Chondrocyte (in vitro differentiated cells): ENCODE measurements around the gene ERLIN1. TPM values are rescaled to one million over a fixed set of nuclear protein-coding genes. Genes with fewer than 3 reads are reported as not detected.

Experiments
- DNase-seq: peaks from one replicate; pipeline ENCODE4 v3.0.0; 2021; ENCODE audit warnings: mixed read lengths, low spot score
- H3K27ac Mint-ChIP-seq: one replicate; pipeline ENCODE4 v1.8.0; 2021; ENCODE audit warnings: mild to moderate bottlenecking, moderate library complexity, mixed read lengths; ENCODE audit not compliant: unreplicated experiment
- H3K27me3 Mint-ChIP-seq: 2 replicates; pipeline ENCODE4 v1.8.0; 2021; ENCODE audit warnings: low read depth, mixed read lengths
- H3K36me3 Mint-ChIP-seq: 2 replicates; pipeline ENCODE4 v1.8.0; 2021; ENCODE audit warnings: low read depth, mixed read lengths
- H3K4me1 Mint-ChIP-seq: 2 replicates; pipeline ENCODE4 v1.8.0; 2021; ENCODE audit warnings: low read depth, mild to moderate bottlenecking, mixed read lengths
- H3K4me3 Mint-ChIP-seq: one replicate; pipeline ENCODE4 v1.8.0; 2021; ENCODE audit warnings: mild to moderate bottlenecking, moderate library complexity, mixed read lengths; ENCODE audit not compliant: unreplicated experiment
- H3K9me3 Mint-ChIP-seq: 2 replicates; pipeline ENCODE4 v1.8.0; 2021; ENCODE audit warnings: low read depth, mixed read lengths
- long read RNA-seq: library from polyadenylated mRNA; stranded (forward); transcript quantifications from one replicate; pipeline ENCODE4 v2.0.0, GENCODE V29; 2021
- total RNA-seq: library from RNA; stranded (reverse); gene quantifications from 3 replicates; pipeline ENCODE4 v1.2.1, GENCODE V29; 2021
- TF ChIP-seq, protein P1 (sequence below): fragments of 200-600 bp; sonication (generic); IDR thresholded peaks from 2 replicates; pipeline ENCODE4 v1.5.0; 2021; ENCODE audit warnings: antibody characterized with exemption, mild to moderate bottlenecking, moderate library complexity

The ERLIN1 gene
- total RNA-seq, result 27.7 to 45.0 TPM (median 28.2 TPM) in 3 replicates
- long read RNA-seq, full-length matches to known transcripts, result 69 of 92 reads
- long read RNA-seq, partial matches to known transcripts, result 2 of 92 reads
- long read RNA-seq, other reads (novel, unspliced or antisense), result 21 of 92 reads

DNA sequence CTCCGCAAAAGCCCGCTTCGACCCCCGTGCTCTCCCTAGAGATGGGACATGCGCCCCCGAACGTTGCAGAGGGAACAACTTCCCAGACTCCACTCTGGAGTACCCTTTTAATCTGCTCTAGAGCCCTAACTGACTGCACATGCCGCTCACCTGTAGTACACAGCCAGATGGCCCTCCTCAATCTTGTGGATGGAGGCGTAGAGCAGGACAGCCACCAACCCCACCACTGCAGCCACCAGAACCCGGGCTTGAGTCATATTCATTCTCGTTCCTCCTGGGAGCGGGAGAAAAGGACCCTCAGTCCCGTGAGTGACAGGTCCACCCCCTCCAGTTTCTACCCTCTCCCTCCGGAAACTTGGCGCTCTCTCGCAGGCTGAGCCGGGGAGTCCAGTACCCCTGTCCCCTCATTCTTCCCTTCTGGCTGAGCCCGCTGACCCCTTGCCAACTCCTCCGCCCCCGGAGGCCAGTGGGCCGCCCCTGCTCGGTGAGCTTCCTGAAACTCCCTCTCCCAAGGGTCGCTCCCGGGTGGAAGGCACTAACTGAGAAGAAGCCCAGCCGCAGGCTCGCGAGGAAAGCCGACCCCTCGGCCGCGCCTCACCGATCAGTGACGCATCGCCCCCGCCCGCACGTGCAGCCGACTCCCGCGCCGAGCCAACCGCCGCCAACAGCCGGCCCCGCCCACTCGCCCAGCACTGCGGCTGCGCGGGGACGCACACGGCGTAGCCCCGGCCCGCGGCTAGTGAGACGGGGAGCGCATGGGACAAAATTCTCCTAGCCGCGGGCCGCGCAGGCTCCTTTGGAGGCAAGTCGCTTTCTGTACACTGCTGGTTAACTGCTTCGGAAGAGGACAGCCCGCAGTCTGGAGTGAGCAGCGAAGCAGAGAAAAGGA lies at the start of gene ERLIN1:
ERLIN1 (minus strand) TSS at position 666 of the 889 bp plus-strand sequence; CDS start at position 263, 403 bp downstream.
- H3K4me1 Mint-ChIP-seq, result peaks cover 35% of the 10 kb centered on the region

DNA sequence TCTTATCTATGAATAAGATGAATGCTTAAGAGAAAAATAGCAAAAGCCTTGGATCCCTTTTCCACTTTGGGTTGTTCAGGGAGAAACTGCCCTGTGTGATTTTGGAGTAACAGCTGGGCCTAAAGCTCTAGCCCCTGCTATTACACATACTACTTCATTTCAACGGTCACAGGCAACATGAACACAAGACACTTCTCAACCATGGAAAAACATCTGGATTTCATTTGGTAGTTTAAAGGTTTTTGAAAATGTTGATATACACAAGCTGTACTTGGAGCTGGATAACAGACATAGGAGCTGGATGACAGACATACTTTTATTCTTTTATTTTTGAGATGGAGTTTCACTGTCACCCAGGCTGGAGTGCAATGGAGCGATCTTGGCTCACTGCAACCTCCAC lies 46.3 kb upstream of the ERLIN1 start:
- no peak overlapping the region for H3K27ac Mint-ChIP-seq
- peaks cover 8% of the 10 kb centered on the region for H3K36me3 Mint-ChIP-seq
- H3K27me3 Mint-ChIP-seq, result no peaks in the 10 kb centered on the region
- H3K4me3 Mint-ChIP-seq, result no peak overlapping the region
- TF ChIP-seq, protein P1, sequence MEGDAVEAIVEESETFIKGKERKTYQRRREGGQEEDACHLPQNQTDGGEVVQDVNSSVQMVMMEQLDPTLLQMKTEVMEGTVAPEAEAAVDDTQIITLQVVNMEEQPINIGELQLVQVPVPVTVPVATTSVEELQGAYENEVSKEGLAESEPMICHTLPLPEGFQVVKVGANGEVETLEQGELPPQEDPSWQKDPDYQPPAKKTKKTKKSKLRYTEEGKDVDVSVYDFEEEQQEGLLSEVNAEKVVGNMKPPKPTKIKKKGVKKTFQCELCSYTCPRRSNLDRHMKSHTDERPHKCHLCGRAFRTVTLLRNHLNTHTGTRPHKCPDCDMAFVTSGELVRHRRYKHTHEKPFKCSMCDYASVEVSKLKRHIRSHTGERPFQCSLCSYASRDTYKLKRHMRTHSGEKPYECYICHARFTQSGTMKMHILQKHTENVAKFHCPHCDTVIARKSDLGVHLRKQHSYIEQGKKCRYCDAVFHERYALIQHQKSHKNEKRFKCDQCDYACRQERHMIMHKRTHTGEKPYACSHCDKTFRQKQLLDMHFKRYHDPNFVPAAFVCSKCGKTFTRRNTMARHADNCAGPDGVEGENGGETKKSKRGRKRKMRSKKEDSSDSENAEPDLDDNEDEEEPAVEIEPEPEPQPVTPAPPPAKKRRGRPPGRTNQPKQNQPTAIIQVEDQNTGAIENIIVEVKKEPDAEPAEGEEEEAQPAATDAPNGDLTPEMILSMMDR, result no peak
- no peaks in the 10 kb centered on the region for H3K9me3 Mint-ChIP-seq
- peaks cover 26% of the 10 kb centered on the region for H3K4me1 Mint-ChIP-seq
- no peak for DNase-seq

More for the DNA sequence above, at the start of gene ERLIN1:
- peaks cover 3% of the 10 kb centered on the region for H3K36me3 Mint-ChIP-seq
- H3K9me3 Mint-ChIP-seq, result no peaks in the 10 kb centered on the region
- DNase-seq, result peak; percentile 96
- TF ChIP-seq, protein P1, result peak; percentile 32
- H3K27ac Mint-ChIP-seq, result peak within 1 kb of the TSS; percentile 94
- H3K27me3 Mint-ChIP-seq, result no peaks in the 10 kb centered on the region
- H3K4me3 Mint-ChIP-seq, result peak within 1 kb of the TSS; percentile 96

DNA sequence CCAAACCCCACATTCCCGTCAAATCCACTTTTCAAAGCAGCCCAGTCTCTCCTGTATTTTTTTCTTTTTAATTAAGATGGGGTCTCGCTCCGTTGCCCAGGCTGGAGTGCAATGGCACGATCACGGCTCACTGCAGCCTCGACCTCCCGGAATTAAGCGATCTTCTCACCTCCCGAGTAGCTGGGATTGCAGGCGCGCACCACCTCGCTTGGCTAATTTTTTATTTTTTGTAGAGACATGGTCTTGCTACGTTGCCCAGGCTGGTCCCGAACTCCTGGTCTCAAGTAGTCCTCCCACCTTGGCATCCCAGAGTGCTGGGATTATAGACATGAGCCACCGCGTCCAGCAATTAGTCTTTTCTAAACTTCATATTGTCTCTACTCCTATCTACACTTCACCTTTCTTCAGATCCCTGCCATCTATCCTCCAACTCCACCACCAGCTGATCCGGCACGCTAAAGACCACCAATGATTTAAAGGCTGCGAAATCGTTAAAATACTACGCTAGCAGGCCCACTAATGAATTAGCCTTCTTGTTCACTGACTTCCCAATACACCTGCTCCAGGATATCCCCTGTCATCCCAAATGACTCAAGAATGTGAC lies 44.1 kb upstream of the ERLIN1 start:
- TF ChIP-seq, protein P1, result no peak
- H3K4me1 Mint-ChIP-seq, result peaks cover 26% of the 10 kb centered on the region
- peak overlapping the region; percentile 94 for H3K27ac Mint-ChIP-seq
- H3K9me3 Mint-ChIP-seq, result no peaks in the 10 kb centered on the region
- peaks cover 9% of the 10 kb centered on the region for H3K36me3 Mint-ChIP-seq
- H3K27me3 Mint-ChIP-seq, result no peaks in the 10 kb centered on the region
- DNase-seq, result no peak
- peak overlapping the region; percentile 87 for H3K4me3 Mint-ChIP-seq

DNA sequence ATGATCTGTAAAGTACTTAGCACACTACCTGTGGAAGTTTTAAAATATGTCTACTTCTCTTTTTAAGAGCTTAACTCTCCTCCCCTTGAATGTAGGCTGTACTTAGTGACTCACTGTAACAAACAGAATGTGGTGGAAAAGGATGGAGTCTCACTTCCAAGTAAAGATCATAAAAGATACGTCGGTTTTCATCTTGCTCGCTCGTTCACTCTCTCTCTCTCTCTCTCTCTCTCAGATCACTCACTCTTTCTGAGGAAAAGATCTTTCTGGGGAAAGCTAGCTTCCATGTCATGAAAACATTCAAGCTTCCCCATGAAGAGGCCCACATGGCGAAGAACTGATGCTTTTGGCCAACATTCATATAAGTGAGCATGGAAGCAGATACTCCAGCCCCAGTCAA lies 38.0 kb upstream of the ERLIN1 start:
- Mint-ChIP-seq H3K4me1 (peaks cover 15% of the 10 kb centered on the region), H3K36me3 (peaks cover 28% of the 10 kb centered on the region), H3K9me3 (no peaks in the 10 kb centered on the region), H3K27ac (no peak overlapping the region), H3K27me3 (no peaks in the 10 kb centered on the region), H3K4me3 (no peak overlapping the region)
- TF ChIP-seq, protein P1, result no peak
- no peak for DNase-seq

DNA sequence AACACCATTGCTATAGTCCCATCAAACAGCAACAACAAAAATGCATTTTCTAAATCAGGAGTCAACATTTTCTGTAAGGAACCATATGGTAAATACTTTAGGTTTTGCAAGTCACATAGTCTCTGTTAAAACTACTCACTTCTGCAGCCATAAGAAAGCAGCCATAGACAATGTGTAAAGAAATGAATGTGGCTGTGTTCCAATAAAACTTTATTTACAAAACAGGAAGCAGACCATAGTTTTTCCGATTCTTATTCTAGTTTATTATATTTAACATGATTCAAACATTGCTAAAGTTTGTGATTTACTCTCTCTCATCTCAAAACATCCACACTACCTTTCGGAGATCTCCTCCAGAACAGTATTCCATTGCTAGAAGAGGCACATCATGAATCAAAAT lies 36.7 kb upstream of the ERLIN1 start:
- no peaks in the 10 kb centered on the region for H3K9me3 Mint-ChIP-seq
- H3K4me1 Mint-ChIP-seq, result peaks cover 2% of the 10 kb centered on the region
- peaks cover 32% of the 10 kb centered on the region for H3K36me3 Mint-ChIP-seq
- no peak overlapping the region for H3K4me3 Mint-ChIP-seq
- no peak overlapping the region for H3K27ac Mint-ChIP-seq
- H3K27me3 Mint-ChIP-seq, result no peaks in the 10 kb centered on the region
- TF ChIP-seq, protein P1, result no peak
- DNase-seq, result no peak
